Measurements from ENCODE around the gene SEPTIN11. TPM values are rescaled to one million over a fixed set of nuclear protein-coding genes. Genes with fewer than 3 reads are reported as not detected.
A peak's percentile ranks its signal among the peaks of the same experiment; 100 is the strongest.

Gene SEPTIN11
- 30.1 TPM for total RNA-seq
- long read RNA-seq, full-length matches to known transcripts, result 7 of 13 reads
- long read RNA-seq, partial matches to known transcripts, result 0 of 13 reads
- long read RNA-seq, other reads (novel, unspliced or antisense), result 6 of 13 reads

GRCh38 chr4:76949276-76950051 is at the start of gene SEPTIN11:
Gene SEPTIN11 (plus strand): TSS chr4:76949752. CDS start chr4:76949904, 152 bp downstream.
- TF ChIP-seq, protein P1, sequence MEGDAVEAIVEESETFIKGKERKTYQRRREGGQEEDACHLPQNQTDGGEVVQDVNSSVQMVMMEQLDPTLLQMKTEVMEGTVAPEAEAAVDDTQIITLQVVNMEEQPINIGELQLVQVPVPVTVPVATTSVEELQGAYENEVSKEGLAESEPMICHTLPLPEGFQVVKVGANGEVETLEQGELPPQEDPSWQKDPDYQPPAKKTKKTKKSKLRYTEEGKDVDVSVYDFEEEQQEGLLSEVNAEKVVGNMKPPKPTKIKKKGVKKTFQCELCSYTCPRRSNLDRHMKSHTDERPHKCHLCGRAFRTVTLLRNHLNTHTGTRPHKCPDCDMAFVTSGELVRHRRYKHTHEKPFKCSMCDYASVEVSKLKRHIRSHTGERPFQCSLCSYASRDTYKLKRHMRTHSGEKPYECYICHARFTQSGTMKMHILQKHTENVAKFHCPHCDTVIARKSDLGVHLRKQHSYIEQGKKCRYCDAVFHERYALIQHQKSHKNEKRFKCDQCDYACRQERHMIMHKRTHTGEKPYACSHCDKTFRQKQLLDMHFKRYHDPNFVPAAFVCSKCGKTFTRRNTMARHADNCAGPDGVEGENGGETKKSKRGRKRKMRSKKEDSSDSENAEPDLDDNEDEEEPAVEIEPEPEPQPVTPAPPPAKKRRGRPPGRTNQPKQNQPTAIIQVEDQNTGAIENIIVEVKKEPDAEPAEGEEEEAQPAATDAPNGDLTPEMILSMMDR (IDR thresholded peaks at IDR 0.05; ENCODE audit: borderline replicate concordance), result no peak
- no peaks in the 10 kb centered on the region for H3K27me3 ChIP-seq (ENCODE audit: low read depth)
- H3K4me1 ChIP-seq, result peaks cover 55% of the 10 kb centered on the region
- no peaks in the 10 kb centered on the region for H3K36me3 ChIP-seq
- intact Hi-C loops (cut with micrococcal nuclease), result no loop called here
- H3K4me3 ChIP-seq, result peak within 1 kb of the TSS; percentile 95
- peak; percentile 94 for DNase-seq
- peak within 1 kb of the TSS; percentile 96 for H3K27ac ChIP-seq (replicated peaks)
- H3K9me3 ChIP-seq (replicated peaks), result no peaks in the 10 kb centered on the region

DNA sequence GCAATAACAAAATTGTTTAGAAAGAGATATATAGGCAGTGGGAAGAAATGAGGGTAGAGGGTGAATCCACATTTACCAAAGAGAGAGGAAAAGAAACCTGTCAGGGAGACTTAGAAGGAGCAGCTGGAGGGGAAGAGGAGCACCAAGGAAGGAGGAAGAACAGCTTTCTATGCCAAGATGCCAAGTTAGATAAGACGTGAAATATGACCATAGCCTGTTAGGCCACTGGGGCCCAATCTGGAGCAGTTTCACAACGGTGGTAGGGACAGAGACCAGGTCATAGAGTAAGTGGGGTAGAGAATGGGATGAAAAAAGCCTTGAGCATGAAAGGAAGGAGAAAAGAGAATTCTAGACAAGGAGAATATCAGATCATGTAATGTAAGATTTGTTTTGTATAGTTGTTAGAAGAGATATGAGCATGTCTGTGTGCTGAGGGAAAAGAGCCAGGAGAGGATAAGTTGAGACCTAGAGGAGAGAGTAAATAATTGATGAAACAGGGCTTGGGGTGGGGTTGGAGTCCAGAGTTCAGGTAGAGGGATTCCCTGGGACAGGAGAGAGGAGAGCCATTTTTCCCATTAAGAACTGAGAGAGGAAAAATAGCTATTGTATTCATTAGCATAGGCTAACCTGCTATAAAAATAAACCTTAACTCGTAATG is 47.2 kb upstream of the SEPTIN11 start:
- H3K27me3 ChIP-seq (ENCODE audit: low read depth), result peaks cover 42% of the 10 kb centered on the region
- TF ChIP-seq, protein P1 (IDR thresholded peaks at IDR 0.05; ENCODE audit: borderline replicate concordance), result no peak
- no peaks in the 10 kb centered on the region for H3K9me3 ChIP-seq (replicated peaks)
- H3K36me3 ChIP-seq, result no peaks in the 10 kb centered on the region
- intact Hi-C loops (cut with micrococcal nuclease), result no loop called here
- peaks cover 12% of the 10 kb centered on the region for H3K4me1 ChIP-seq
- DNase-seq, result no peak
- no peak overlapping the region for H3K4me3 ChIP-seq
- H3K27ac ChIP-seq (replicated peaks), result no peak overlapping the region

DNA sequence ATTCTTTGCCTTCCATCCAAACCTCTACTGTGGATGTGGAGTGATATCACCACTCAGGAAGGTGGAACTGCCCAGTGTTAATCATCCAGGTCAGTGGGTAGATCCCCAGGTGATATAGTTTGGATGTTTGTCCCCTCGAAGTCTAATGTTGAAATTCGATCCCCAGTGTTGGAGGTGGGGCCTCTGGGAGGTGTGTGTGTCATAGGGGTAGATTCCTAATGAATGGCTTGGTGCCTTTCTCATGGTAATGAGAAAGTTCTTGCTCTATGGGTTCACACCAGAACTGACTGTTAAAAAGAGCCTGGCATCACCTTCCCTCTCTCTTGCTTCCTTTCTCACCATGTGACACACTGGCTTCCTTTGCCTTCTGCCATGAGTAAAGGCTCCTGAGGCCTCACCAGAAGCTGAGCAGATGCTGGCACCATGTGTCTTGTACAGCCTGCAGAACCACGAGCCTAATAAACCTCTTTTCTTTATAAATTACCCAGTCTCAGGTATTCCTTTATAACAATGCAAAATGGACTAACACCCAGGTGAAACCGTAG is 44.8 kb upstream of the SEPTIN11 start:
- Histone ChIP-seq H3K4me1 (no peaks in the 10 kb centered on the region), H3K27me3 (ENCODE audit: low read depth) (peaks cover 18% of the 10 kb centered on the region), H3K36me3 (no peaks in the 10 kb centered on the region), H3K9me3 (replicated peaks) (peaks cover 7% of the 10 kb centered on the region), H3K4me3 (no peak overlapping the region), H3K27ac (replicated peaks) (no peak overlapping the region)
- no peak for DNase-seq
- TF ChIP-seq, protein P1 (IDR thresholded peaks at IDR 0.05; ENCODE audit: borderline replicate concordance), result no peak
- intact Hi-C loops (cut with micrococcal nuclease), result no loop called here

- DNase-seq, result no peak
- H3K4me3 ChIP-seq, result no peak overlapping the region
- H3K4me1 ChIP-seq, result no peaks in the 10 kb centered on the region
- H3K9me3 ChIP-seq (replicated peaks), result peaks cover 7% of the 10 kb centered on the region
- H3K27me3 ChIP-seq (ENCODE audit: low read depth), result peaks cover 10% of the 10 kb centered on the region
- intact Hi-C loops (cut with micrococcal nuclease), result no loop called here
- H3K36me3 ChIP-seq, result no peaks in the 10 kb centered on the region
- H3K27ac ChIP-seq (replicated peaks), result no peak overlapping the region
- TF ChIP-seq, protein P1 (IDR thresholded peaks at IDR 0.05; ENCODE audit: borderline replicate concordance), result no peak
Observed at GRCh38 chr4:76905521-76905920, 44.0 kb upstream of the SEPTIN11 start.

DNA sequence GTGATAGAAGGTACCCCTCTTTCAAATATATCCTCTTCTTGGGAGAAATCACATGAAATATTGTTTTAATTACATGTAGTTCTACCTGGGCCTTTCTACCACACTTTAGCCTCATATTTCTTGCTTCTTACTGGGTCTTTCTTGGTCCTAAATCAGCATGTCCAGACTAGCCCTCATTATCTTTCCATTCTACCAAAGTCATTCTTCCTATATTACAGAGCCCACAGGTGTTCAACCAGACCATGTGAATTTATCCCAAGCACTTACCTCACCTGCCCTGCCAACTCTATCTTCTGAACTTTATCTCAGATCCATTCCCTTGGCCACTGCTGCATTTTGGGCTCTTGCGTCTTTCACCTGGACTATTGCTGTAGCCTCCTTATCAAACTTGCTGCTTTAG is 39.8 kb upstream of the SEPTIN11 start:
- no peak for DNase-seq
- intact Hi-C loops (cut with micrococcal nuclease), result no loop called here
- no peak overlapping the region for H3K4me3 ChIP-seq
- no peaks in the 10 kb centered on the region for H3K27me3 ChIP-seq (ENCODE audit: low read depth)
- H3K36me3 ChIP-seq, result no peaks in the 10 kb centered on the region
- TF ChIP-seq, protein P1 (IDR thresholded peaks at IDR 0.05; ENCODE audit: borderline replicate concordance), result no peak
- H3K27ac ChIP-seq (replicated peaks), result no peak overlapping the region
- no peaks in the 10 kb centered on the region for H3K4me1 ChIP-seq
- peaks cover 7% of the 10 kb centered on the region for H3K9me3 ChIP-seq (replicated peaks)

Data from left ventricle myocardium inferior (tissue), 1 donor.